ENCODE results near the gene NHLH1. TPM values are rescaled to one million over a fixed set of nuclear protein-coding genes. Genes with fewer than 3 reads are reported as not detected.
A peak's percentile ranks its signal among the peaks of the same experiment; 100 is the strongest.
"Not testable (repeated sequence)": the region's sequence is repeated elsewhere in the genome, so short reads cannot be mapped to it uniquely, and the experiment has no call there.

The NHLH1 gene
- total RNA-seq, 1 donor from 2014 or later = not detected

GRCh38 chr1:160374306-160375110, 7.6 kb downstream of the NHLH1 start:
- intact Hi-C loops (cut with DNase I) = no loop called here
- ATAC-seq (peak; percentile 42), DNase-seq (ENCODE audit: low spot score) (no peak)

- intact Hi-C loops (cut with DNase I) = no loop called here
- ATAC-seq (peak; percentile 66), DNase-seq (ENCODE audit: low spot score) (peak; percentile 56)
Measured at GRCh38 chr1:160375788-160376524, 9.1 kb downstream of the NHLH1 start.

GRCh38 chr1:160376525-160377131, 9.8 kb downstream of the NHLH1 start:
- no peak for DNase-seq (ENCODE audit: low spot score)
- intact Hi-C loops (cut with DNase I) = no loop called here
- ATAC-seq = peak; percentile 88

GRCh38 chr1:160377585-160378206, 10.8 kb downstream of the NHLH1 start:
- ATAC-seq (no peak), DNase-seq (ENCODE audit: low spot score) (peak; percentile 32)
- intact Hi-C loops (cut with DNase I) = no loop called here

- intact Hi-C loops (cut with DNase I); DNase-seq (ENCODE audit: low spot score); ATAC-seq: not testable (repeated sequence)
Measured at GRCh38 chr1:160384812-160385211, 17.9 kb downstream of the NHLH1 start.

GRCh38 chr1:160388406-160388805, 21.5 kb downstream of the NHLH1 start:
- intact Hi-C loops (cut with DNase I); DNase-seq (ENCODE audit: low spot score); ATAC-seq: not testable (repeated sequence)

GRCh38 chr1:160394673-160395072, 27.8 kb downstream of the NHLH1 start:
- intact Hi-C loops (cut with DNase I) = loop anchor here (5.0 kb wide), 1 partner anchor 1938 kb away; no protein-coding TSS in a partner anchor
- DNase-seq (ENCODE audit: low spot score) (no peak), ATAC-seq (no peak)

- intact Hi-C loops (cut with DNase I) = no loop called here
Measured at GRCh38 chr1:160397651-160398050, 30.8 kb downstream of the NHLH1 start.

GRCh38 chr1:160398823-160399222, 32.0 kb downstream of the NHLH1 start:
- DNase-seq (ENCODE audit: low spot score) (no peak), ATAC-seq (no peak)
- intact Hi-C loops (cut with DNase I) = no loop called here

More at GRCh38 chr1:160397651-160398050, 30.8 kb downstream of the NHLH1 start:
- DNase-seq (ENCODE audit: low spot score) = no peak
- ATAC-seq = no peak

- DNase-seq (ENCODE audit: low spot score) = no peak
- peak; percentile 26 for ATAC-seq
- intact Hi-C loops (cut with DNase I) = no loop called here
Measured at GRCh38 chr1:160399544-160400222, 32.8 kb downstream of the NHLH1 start.

GRCh38 chr1:160400223-160400645, 33.4 kb downstream of the NHLH1 start, which contains the start of gene VANGL2:
TSS of gene VANGL2 (plus strand) at chr1:160400564. CDS start at chr1:160415838, 15,274 bp downstream.
- intact Hi-C loops (cut with DNase I) = no loop called here
- ATAC-seq = peak; percentile 89
- DNase-seq (ENCODE audit: low spot score) = peak; percentile 91

- DNase-seq (ENCODE audit: low spot score) (peak; percentile 67), ATAC-seq (peak; percentile 43)
- intact Hi-C loops (cut with DNase I) = no loop called here
Measured at GRCh38 chr1:160400646-160401486, 34.0 kb downstream of the NHLH1 start.

- no peak for ATAC-seq
- intact Hi-C loops (cut with DNase I) = no loop called here
- DNase-seq (ENCODE audit: low spot score) = no peak
Measured at GRCh38 chr1:160401487-160401805, 34.6 kb downstream of the NHLH1 start.

GRCh38 chr1:160402001-160402795, 35.3 kb downstream of the NHLH1 start:
- intact Hi-C loops (cut with DNase I) = no loop called here
- no peak for ATAC-seq
- DNase-seq (ENCODE audit: low spot score) = no peak

GRCh38 chr1:160403244-160403643, 36.4 kb downstream of the NHLH1 start:
- ATAC-seq = no peak
- intact Hi-C loops (cut with DNase I) = no loop called here

GRCh38 chr1:160404094-160404493, 37.2 kb downstream of the NHLH1 start:
- ATAC-seq = no peak
- no peak for DNase-seq (ENCODE audit: low spot score)
- intact Hi-C loops (cut with DNase I) = no loop called here

More at GRCh38 chr1:160403244-160403643, 36.4 kb downstream of the NHLH1 start:
- no peak for DNase-seq (ENCODE audit: low spot score)

GRCh38 chr1:160405331-160405877, 38.5 kb downstream of the NHLH1 start:
- no peak for DNase-seq (ENCODE audit: low spot score)
- no peak for ATAC-seq
- intact Hi-C loops (cut with DNase I) = no loop called here

Measured in sciatic nerve (tissue), 2 donors.